SK-N-SH treated with all-trans-retinoic acid at 6 μM for 48 hours (cell line): ENCODE measurements around the gene FAM227B.

ENCODE experiments used
- ATAC-seq: fragments of 200-7000 bp; cut with Tn5 transposase; 3 replicates; pipeline ENCODE4 v1.9.1; 2020; ENCODE audit warnings: mild to moderate bottlenecking, moderate library complexity
- CSDC2 ChIP-seq: fragments of 250-450 bp; sonication (Bioruptor Pico); IDR thresholded peaks from 2 replicates; pipeline ENCODE4 v1.5.0; 2020; ENCODE audit warnings: mild to moderate bottlenecking, moderate library complexity
- ESRRG ChIP-seq: fragments of 250-450 bp; sonication (Bioruptor Pico); IDR thresholded peaks from 2 replicates; pipeline ENCODE4 v1.6.1; 2021; ENCODE audit warnings: mild to moderate bottlenecking
- GLIS3 ChIP-seq: fragments of 250-450 bp; sonication (Bioruptor Pico); IDR thresholded peaks from 2 replicates; pipeline ENCODE4 v1.5.0; 2020; ENCODE audit warnings: mild to moderate bottlenecking, moderate library complexity
- ISL1 ChIP-seq: fragments of 250-450 bp; sonication (Bioruptor Pico); IDR thresholded peaks from 2 replicates; pipeline ENCODE4 v2.1.2; 2022; ENCODE audit warnings: mild to moderate bottlenecking, moderate library complexity
- OSR1 ChIP-seq: fragments of 250-450 bp; sonication (Bioruptor Pico); IDR thresholded peaks from 2 replicates; pipeline ENCODE4 v1.8.0; 2022; ENCODE audit warnings: moderate library complexity, mild to moderate bottlenecking, inconsistent platforms
- PPARA ChIP-seq: fragments of 250-450 bp; sonication (Bioruptor Pico); IDR thresholded peaks from 2 replicates; pipeline ENCODE4 v1.5.0; 2020; ENCODE audit warnings: mild to moderate bottlenecking, borderline replicate concordance
- SNAI2 ChIP-seq: fragments of 250-450 bp; sonication (Bioruptor Pico); IDR thresholded peaks from 2 replicates; pipeline ENCODE4 v1.5.0; 2020; ENCODE audit warnings: mild to moderate bottlenecking, moderate library complexity
- TCF4 ChIP-seq: fragments of 250-450 bp; sonication (Bioruptor Pico); IDR thresholded peaks from 2 replicates; pipeline ENCODE4 v1.8.0; 2021; ENCODE audit warnings: mild to moderate bottlenecking, moderate library complexity, borderline replicate concordance
- TOX ChIP-seq: fragments of 250-450 bp; sonication (Bioruptor Pico); IDR thresholded peaks from 2 replicates; pipeline ENCODE4 v1.8.0; 2021; ENCODE audit warnings: mild to moderate bottlenecking, moderate library complexity, borderline replicate concordance
- ZC3H10 ChIP-seq: fragments of 250-450 bp; sonication (Bioruptor Pico); IDR thresholded peaks from 2 replicates; pipeline ENCODE4 v1.5.1; 2021; ENCODE audit warnings: mild to moderate bottlenecking, moderate library complexity
- ZFP3 ChIP-seq: fragments of 250-450 bp; sonication (Bioruptor Pico); IDR thresholded peaks from 2 replicates; pipeline ENCODE4 v1.5.0; 2020; ENCODE audit warnings: mild to moderate bottlenecking, moderate library complexity
- ZFP30 ChIP-seq: fragments of 450-650 bp; formaldehyde crosslinking; IDR thresholded peaks from 2 replicates; pipeline ENCODE4 v1.5.0; 2022; ENCODE audit warnings: mild to moderate bottlenecking, moderate library complexity
- ZNF565 ChIP-seq: fragments of 450-650 bp; formaldehyde crosslinking; conservative IDR thresholded peaks from 2 replicates; pipeline ENCODE4 v1.5.0; 2020; ENCODE audit warnings: low read depth, mild to moderate bottlenecking, moderate library complexity
- ZNF70 ChIP-seq: fragments of 450-650 bp; formaldehyde crosslinking; IDR thresholded peaks from 2 replicates; pipeline ENCODE4 v1.5.0; 2020; ENCODE audit warnings: mild to moderate bottlenecking, moderate library complexity
- ZNF8 ChIP-seq: fragments of 450-650 bp; formaldehyde crosslinking; IDR thresholded peaks from 2 replicates; pipeline ENCODE4 v1.5.0; 2020; ENCODE audit warnings: mild to moderate bottlenecking, moderate library complexity
- TF ChIP-seq, protein P1 (sequence below): fragments of 250-450 bp; sonication (Bioruptor Pico); IDR thresholded peaks from 2 replicates; pipeline ENCODE4 v1.8.0; 2020; ENCODE audit warnings: mild to moderate bottlenecking, moderate library complexity, borderline replicate concordance
- TF ChIP-seq, protein P2 (sequence below): fragments of 250-450 bp; sonication (Bioruptor Pico); IDR thresholded peaks from 2 replicates; pipeline ENCODE4 v1.5.1; 2020; ENCODE audit warnings: low read depth, mild to moderate bottlenecking, moderate library complexity
- TF ChIP-seq, protein P3 (sequence below): fragments of 250-450 bp; sonication (Bioruptor Pico); IDR thresholded peaks from 2 replicates; pipeline ENCODE4 v1.8.0; 2021; ENCODE audit warnings: low read depth, mild to moderate bottlenecking, moderate library complexity, borderline replicate concordance
- TF ChIP-seq, protein P4 (sequence below): fragments of 250-450 bp; sonication (Bioruptor Pico); IDR thresholded peaks from 2 replicates; pipeline ENCODE4 v1.5.1; 2021; ENCODE audit warnings: mild to moderate bottlenecking, moderate library complexity
- TF ChIP-seq, protein P5 (sequence below): fragments of 250-450 bp; sonication (Bioruptor Pico); IDR thresholded peaks from 2 replicates; pipeline ENCODE4 v1.5.0; 2020; ENCODE audit warnings: mild to moderate bottlenecking, moderate library complexity

The FAM227B gene

DNA sequence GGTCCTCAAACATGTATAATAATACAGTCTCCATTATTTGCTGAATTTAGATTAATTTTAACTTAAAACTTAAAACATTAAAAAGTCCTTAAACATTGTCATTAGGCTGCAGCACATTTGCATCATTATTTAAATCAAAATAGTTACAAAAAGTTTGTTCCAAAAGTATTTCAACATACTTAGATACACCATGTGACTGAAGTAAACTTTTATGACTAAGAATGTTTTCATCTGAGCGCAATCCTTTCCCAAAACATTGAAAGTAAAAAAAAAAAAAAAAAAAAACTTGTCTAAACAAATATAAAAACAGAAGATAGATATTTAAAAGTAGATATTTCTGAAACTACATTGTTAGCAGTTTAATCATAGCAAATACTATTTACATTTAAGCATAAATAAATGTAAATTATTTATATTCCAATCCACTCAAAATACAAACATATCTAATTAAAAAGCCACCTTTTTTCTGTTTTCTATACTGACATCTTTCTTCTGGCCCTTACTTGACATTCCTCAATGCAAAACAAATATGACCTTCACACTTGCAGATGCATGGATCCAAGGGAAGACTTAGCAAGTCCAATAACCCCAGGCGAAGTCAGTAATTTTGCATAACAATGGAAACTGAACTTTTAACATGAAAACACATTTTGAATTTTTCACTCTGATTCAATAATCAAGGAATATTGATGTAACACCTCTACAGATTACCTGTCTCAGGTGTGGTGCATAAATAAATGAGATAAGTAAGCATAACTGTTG is 10.3 kb downstream of the FAM227B start:
- TF ChIP-seq ZNF8 (no peak), TOX (CRISPR knock-in tag) (no peak), ZC3H10 (no peak), OSR1 (CRISPR knock-in tag) (no peak), SNAI2 (no peak)
- TF ChIP-seq, protein P1, sequence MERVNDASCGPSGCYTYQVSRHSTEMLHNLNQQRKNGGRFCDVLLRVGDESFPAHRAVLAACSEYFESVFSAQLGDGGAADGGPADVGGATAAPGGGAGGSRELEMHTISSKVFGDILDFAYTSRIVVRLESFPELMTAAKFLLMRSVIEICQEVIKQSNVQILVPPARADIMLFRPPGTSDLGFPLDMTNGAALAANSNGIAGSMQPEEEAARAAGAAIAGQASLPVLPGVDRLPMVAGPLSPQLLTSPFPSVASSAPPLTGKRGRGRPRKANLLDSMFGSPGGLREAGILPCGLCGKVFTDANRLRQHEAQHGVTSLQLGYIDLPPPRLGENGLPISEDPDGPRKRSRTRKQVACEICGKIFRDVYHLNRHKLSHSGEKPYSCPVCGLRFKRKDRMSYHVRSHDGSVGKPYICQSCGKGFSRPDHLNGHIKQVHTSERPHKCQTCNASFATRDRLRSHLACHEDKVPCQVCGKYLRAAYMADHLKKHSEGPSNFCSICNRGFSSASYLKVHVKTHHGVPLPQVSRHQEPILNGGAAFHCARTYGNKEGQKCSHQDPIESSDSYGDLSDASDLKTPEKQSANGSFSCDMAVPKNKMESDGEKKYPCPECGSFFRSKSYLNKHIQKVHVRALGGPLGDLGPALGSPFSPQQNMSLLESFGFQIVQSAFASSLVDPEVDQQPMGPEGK = no peak
- no peak for ATAC-seq

DNA sequence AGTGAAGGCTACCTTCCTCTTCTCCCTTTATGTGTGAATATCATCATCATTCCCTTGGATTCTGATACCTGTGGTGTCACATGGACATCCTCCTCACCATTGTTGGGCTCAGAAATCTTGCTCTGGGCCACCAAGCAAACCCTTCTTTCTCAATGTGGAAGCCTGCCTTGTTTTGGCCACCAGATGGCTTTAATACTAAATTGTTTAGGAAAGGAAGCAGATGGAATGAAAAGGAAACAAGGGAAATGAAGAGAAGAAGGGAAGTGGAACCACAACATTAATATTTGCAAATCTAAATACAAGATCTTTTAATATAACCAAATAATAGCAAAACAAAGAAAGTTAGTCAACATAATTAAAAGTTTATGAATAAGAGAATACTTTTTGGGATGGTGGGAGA is 14.0 kb downstream of the FAM227B start:
- ATAC-seq = no peak
- TF ChIP-seq TCF4 (CRISPR knock-in tag) (no peak), ZNF565 (no peak), ZFP30 (no peak), GLIS3 (no peak), CSDC2 (CRISPR knock-in tag) (no peak), ISL1 (CRISPR knock-in tag) (no peak), ZNF70 (CRISPR knock-in tag) (no peak), PPARA (CRISPR knock-in tag) (no peak), ZC3H10 (no peak), ZFP3 (CRISPR knock-in tag) (no peak), ESRRG (CRISPR knock-in tag) (no peak)
- TF ChIP-seq, protein P2, sequence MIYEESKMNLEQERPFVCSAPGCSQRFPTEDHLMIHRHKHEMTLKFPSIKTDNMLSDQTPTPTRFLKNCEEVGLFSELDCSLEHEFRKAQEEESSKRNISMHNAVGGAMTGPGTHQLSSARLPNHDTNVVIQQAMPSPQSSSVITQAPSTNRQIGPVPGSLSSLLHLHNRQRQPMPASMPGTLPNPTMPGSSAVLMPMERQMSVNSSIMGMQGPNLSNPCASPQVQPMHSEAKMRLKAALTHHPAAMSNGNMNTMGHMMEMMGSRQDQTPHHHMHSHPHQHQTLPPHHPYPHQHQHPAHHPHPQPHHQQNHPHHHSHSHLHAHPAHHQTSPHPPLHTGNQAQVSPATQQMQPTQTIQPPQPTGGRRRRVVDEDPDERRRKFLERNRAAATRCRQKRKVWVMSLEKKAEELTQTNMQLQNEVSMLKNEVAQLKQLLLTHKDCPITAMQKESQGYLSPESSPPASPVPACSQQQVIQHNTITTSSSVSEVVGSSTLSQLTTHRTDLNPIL (CRISPR knock-in tag) = no peak
- TF ChIP-seq, protein P3, sequence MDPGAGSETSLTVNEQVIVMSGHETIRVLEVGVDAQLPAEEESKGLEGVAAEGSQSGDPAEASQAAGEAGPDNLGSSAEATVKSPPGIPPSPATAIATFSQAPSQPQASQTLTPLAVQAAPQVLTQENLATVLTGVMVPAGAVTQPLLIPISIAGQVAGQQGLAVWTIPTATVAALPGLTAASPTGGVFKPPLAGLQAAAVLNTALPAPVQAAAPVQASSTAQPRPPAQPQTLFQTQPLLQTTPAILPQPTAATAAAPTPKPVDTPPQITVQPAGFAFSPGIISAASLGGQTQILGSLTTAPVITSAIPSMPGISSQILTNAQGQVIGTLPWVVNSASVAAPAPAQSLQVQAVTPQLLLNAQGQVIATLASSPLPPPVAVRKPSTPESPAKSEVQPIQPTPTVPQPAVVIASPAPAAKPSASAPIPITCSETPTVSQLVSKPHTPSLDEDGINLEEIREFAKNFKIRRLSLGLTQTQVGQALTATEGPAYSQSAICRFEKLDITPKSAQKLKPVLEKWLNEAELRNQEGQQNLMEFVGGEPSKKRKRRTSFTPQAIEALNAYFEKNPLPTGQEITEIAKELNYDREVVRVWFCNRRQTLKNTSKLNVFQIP (CRISPR knock-in tag) = no peak
- TF ChIP-seq, protein P4, sequence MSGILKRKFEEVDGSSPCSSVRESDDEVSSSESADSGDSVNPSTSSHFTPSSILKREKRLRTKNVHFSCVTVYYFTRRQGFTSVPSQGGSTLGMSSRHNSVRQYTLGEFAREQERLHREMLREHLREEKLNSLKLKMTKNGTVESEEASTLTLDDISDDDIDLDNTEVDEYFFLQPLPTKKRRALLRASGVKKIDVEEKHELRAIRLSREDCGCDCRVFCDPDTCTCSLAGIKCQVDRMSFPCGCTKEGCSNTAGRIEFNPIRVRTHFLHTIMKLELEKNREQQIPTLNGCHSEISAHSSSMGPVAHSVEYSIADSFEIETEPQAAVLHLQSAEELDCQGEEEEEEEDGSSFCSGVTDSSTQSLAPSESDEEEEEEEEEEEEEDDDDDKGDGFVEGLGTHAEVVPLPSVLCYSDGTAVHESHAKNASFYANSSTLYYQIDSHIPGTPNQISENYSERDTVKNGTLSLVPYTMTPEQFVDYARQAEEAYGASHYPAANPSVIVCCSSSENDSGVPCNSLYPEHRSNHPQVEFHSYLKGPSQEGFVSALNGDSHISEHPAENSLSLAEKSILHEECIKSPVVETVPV = no peak
- TF ChIP-seq, protein P5, sequence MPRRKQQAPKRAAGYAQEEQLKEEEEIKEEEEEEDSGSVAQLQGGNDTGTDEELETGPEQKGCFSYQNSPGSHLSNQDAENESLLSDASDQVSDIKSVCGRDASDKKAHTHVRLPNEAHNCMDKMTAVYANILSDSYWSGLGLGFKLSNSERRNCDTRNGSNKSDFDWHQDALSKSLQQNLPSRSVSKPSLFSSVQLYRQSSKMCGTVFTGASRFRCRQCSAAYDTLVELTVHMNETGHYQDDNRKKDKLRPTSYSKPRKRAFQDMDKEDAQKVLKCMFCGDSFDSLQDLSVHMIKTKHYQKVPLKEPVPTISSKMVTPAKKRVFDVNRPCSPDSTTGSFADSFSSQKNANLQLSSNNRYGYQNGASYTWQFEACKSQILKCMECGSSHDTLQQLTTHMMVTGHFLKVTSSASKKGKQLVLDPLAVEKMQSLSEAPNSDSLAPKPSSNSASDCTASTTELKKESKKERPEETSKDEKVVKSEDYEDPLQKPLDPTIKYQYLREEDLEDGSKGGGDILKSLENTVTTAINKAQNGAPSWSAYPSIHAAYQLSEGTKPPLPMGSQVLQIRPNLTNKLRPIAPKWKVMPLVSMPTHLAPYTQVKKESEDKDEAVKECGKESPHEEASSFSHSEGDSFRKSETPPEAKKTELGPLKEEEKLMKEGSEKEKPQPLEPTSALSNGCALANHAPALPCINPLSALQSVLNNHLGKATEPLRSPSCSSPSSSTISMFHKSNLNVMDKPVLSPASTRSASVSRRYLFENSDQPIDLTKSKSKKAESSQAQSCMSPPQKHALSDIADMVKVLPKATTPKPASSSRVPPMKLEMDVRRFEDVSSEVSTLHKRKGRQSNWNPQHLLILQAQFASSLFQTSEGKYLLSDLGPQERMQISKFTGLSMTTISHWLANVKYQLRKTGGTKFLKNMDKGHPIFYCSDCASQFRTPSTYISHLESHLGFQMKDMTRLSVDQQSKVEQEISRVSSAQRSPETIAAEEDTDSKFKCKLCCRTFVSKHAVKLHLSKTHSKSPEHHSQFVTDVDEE (CRISPR knock-in tag) = no peak

DNA sequence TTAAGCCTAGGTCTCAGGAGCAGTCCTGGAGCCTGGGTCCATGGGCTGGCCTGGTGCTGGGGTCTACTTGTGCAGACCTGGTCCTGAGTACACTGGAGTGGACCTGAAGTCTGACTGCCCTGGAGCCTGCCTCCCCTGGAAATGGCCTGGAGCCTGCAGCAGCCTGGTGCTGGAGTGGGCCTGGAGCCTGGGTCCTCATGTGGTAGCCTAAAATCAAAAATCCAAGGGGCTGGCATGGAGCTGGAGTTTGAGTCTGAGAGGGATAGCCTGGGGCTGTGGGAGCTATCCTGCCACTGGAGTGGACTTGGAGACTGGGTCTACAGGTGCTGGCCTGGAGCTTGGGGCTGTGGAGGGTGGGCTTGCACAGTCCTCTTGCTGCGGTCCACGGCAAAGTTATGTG is 15.0 kb downstream of the FAM227B start:
- no peak for ATAC-seq
- TF ChIP-seq, protein P5 (CRISPR knock-in tag) = no peak
- TF ChIP-seq ZNF8 (no peak), CSDC2 (CRISPR knock-in tag) (no peak), ZNF70 (CRISPR knock-in tag) (no peak), SNAI2 (no peak), TOX (CRISPR knock-in tag) (no peak)
- TF ChIP-seq, protein P4 = no peak
- TF ChIP-seq, protein P3 (CRISPR knock-in tag) = no peak
